GM21447 (cell line): ENCODE data around the gene MDC1.
"Not testable (repeated sequence)": the region's sequence is repeated elsewhere in the genome, so short reads cannot be mapped to it uniquely, and the experiment has no call there.

Experiments used
- ATAC-seq: cut with Tn5 transposase; IDR thresholded peaks from one replicate; pipeline ENCODE4 v1.9.1; 2021; ENCODE audit not compliant: unreplicated experiment

The MDC1 gene

DNA sequence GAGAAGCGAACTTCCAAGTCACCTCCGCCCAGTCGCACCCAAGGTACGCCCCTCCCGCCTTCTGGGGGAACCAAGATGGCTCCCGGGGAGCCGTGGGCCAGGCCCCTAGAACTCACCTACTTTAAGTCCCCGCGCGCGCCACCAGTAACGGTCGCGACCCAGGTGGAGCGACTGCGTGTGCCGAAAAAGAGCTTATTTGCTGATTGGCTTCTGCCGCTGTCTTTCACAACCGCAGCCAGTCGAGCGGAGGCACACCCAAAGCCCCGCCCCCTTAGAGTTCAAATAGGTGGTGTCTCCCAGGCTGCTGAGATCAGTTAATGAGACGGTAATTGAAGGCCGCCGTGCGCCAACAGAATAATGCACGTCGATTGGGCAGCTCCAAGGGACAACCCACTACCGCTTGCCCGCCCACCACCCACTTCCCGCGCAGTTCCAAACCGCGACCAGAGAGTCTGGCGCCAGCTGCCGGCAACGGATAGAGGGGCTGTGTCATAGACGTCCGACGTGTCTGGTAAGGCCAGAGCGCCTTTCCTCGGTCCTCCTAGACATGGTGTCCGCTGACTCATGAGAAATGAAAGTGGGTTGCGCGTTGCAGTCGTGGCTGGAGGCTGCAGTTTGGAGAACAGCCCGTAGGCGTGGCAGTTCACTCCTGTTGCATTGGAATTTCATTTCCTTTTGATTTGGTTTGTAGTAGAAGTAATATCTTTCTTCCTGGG, at the start of gene MDC1:
MDC1 (minus strand) TSS at position 153 of the 716 bp plus-strand sequence. CDS start 2,106 bp downstream, outside the sequence.
- ATAC-seq: peak; percentile 63

- no peak for ATAC-seq
Measured at GRCh38 chr6:30766461-30767157, 49.5 kb upstream of the MDC1 start.

DNA sequence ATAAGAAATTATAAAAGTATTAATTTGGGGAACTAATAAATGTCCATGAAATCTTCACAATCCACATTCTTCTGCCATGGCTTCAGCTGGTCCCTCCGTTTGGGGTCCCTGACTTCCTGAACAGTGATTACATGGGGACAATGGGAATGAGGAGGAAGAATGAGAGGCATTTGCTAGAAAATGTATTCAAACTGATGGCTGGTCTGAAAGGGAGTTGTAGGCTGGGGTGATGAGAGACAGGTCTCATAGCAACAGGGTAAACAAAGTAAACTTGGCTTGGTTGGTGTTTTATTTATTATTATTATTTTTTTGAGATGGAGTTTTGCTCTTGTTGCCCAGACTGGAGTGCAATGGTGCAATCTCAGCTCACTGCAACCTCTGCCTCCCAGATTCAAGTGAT, 48.4 kb upstream of the MDC1 start:
- ATAC-seq: not testable (repeated sequence)

GRCh38 chr6:30764490-30765043, 47.5 kb upstream of the MDC1 start:
- not testable (repeated sequence) for ATAC-seq

GRCh38 chr6:30763618-30764489, 46.8 kb upstream of the MDC1 start:
- ATAC-seq: peak; percentile 41

DNA sequence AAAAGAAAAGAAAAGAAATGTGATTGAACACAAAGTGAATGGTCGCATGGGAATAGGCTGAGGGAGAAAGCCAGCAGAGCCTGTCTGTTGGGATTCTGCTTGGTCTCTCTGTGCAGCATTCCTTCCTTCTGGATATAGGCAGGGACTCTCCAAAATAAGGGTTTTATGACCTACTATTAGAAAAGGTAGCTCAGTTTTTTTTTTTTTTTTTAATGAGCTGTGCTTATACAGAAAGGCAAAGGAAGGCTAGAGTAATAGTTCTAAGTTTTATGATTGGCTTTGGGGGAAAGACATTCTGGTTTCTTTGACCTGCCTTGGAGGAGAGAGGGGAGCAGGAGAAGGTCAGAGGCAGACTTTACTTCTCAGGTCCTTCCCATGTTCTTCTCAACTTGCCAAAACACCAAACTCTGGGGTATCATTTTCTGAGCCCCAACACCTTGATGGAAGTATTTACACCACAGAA, 46.1 kb upstream of the MDC1 start:
- no peak for ATAC-seq

GRCh38 chr6:30761791-30762429, 44.8 kb upstream of the MDC1 start:
- no peak for ATAC-seq

DNA sequence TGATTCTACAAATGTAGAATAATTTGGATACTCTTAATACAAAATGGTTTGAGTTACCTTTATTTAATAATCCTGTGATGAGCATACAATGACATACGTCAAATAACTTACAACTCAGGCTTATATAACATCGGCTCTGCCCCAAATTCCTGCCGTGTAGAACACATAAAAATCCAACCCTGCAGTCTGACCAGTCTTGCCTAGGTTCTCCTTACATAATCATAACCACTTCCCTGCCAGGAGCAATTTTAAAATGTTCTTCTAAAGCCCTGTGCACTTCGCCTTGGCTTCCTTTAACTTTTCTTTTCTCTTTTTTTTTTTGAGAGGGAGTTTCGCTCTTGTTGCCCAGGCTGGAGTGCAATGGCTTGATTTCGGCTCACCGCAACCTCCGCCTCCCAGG, 43.5 kb upstream of the MDC1 start:
- no peak for ATAC-seq

- no peak for ATAC-seq
Measured at GRCh38 chr6:30759575-30760239, 42.6 kb upstream of the MDC1 start.

DNA sequence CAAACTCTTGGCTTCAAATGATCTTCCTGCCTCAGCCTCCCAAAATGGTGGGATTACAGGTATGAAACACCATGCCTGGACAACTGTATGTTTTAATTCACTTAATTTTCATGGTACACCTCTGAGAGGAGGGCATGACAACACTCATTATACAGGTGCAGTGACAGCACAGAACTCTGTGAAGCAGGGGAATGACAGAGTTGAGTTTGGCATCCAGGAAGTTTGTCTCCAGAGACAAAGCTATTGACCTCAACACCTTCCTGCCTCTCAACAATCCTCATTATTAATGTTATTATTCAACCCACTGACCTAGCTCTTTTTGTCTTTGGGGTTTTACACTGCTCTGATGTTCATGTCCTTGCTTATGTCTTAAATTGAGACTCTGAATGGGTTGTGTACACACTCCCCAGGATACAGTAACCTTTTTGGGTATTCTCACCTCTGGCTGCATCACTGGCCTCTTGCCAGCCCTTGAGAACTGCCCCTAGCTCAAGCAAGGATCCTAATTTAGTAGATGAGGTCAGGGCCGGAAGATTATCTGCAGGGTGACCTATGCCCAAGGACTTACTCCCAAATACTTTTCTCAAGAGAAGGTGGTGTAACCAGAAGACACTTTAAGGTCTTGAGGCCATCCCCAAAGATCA, 40.3 kb upstream of the MDC1 start:
- ATAC-seq: no peak

DNA sequence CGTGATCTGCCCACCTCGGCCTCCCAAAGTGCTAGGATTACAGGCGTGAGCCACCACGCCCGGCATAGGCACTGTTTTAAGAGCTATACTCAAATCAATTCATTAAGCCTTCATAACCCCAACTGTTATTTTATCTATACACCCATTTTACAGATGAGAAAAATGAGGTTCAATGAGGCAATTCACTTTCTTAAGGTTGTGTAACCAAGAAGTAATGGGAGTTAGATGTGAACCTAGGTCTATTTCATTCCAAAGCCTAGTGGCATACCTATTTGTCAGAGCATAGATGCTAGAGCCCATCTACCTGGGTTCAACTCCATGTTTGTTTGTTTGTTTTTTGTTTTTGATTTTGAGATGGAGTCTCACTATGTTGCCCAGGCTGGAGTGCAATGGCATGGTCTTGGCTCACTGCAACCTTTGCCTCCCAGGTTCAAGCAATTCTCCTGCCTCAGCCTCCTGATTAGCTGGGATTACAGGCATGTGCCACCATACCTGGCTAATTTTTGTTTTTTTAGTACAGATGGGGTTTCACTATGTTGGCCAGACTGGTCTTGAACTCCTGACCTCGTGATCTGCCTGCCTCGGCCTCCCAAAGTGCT, 39.4 kb upstream of the MDC1 start:
- not testable (repeated sequence) for ATAC-seq

DNA sequence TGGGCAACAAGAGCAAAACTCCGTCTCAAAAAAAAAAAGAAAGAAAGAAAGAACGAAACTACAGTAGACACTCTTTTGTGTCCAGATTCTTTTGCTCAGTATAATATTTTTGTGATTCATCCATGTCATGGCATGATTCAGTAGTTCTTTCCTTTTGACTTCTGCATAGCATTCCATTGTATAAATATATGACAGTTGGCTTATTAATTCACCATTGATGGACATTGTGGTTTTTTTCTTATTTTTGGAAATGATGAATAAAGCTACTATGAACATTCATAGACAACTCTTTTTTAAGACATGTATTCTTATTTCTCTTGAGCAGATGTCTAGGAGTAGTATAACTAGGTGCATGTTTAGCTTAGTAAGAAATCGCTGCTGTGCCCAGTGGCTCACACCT, 37.5 kb upstream of the MDC1 start:
- no peak for ATAC-seq

- ATAC-seq: no peak
Measured at GRCh38 chr6:30752157-30752927, 35.3 kb upstream of the MDC1 start.

DNA sequence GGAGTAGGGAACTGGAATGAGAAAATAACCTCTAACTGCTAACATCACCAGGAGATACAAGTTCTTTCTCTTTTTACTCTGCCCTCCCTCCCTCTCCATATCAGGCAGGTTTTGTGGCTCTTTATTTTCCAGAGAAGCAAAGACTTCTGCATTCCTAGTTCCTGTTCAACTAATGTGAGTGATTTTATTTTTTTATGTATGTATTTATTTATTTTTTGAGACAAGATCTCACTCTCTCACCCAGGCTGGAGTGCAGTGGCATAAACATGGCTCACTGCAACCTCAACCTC, 33.2 kb upstream of the MDC1 start:
- ATAC-seq: no peak

DNA sequence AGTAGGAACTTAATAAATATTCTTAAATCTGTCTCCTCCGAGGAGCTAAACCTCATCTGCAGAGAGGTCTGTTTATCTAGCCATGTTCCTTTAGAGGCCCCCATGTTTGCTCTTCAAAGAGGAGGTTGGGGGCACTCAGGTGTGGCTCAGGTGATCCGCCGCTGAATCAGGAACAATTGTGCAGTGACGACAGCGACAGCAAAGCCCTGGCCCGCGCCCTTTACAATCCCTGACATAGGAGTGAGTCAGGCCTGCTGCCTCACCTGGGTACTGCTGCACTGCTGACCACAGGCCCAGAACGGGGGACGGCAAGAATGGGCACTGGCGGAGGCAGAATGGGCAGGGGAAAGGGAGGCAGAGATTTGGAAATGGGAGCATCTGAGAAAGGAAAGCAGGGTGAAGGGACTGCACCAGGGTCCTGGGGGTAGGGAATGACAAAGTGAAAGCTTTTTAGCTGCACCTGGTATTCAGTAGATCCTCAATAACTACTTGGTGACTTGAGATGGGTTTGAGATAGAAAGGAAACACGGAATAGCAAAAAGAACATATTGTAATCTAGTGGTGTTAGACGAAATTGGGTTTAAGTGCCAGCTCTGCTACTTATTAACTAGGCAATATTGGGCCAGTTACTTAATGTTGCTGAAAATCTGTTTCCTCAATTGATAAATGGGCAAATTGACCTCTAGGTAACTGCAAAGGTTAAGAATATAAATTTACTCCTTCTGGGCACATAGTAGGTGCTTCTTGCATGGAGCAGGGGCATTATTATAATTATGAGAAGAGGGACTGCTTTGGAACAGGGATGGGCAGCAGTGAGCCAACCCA, 32.7 kb upstream of the MDC1 start:
- no peak for ATAC-seq

DNA sequence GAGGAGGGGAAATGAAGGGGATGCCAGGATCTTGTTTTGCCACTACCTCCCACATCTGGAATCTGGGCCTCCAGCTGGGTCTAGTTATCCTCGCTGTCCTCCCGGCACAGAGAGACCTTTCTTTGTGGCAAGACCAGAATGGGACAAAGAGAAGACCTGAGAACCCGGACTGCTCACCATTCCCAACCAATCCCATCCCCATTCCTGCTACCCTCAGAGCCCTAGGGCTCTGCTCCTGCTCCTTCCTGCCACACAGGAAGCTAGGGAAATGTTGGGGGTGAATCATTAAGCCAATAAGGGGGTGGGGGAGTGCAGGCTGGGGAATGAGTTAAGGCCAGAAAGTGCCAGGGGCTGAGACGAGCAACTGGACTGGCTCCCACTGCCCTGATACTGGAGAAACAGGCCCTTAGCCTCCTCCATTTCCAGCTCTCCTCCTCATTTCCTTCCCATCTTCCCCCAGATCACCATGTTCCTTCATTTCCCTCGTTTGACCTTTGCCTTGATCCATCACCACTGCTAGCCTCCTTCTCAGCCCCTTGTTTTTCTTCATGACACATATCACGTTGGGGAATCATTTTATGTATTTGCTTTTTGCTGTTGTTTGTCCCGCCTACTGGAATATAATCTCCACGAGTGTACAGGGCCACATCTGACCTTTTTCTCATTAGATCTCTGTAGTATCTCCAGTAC, 31.9 kb upstream of the MDC1 start:
- no peak for ATAC-seq
